ENCODE data around the gene MAP4K3. TPM values are rescaled to one million over a fixed set of nuclear protein-coding genes. Genes with fewer than 3 reads are reported as not detected.

The MAP4K3 gene
- total RNA-seq, 1 donor from 2014 or later, result 34.1 TPM

DNA sequence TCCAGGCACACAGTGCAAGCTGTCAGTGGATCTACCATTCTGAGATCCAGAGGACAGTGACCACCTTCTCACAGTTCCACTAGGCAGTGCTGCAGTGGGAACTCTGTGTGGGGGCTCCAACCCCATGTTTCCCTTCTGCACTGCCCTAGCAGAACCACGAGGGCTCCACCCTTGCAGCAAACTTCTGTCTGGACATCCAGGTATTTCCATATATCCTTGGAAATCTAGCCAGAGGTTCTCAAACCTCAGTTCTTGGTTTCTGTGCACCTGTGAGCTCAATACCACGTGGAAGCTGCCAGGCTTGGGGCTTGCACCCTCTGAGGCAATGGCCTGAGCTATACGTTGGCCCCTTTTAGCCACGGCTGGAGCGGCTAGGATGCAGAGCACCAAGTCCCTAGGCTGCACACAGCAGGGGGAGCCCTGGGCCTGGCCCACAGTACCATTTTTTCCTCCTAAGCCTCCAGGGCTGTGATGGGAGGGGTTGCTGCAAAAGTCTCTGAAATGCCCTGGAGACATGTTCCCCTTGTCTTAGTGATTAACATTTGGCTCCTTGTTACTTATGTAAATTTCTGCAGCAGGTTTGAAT, 77.5 kb downstream of the MAP4K3 start:
- intact Hi-C loops (cut with DNase I), result no loop called here
- no peak for DNase-seq (ENCODE audit: low spot score in 2 of 2)

DNA sequence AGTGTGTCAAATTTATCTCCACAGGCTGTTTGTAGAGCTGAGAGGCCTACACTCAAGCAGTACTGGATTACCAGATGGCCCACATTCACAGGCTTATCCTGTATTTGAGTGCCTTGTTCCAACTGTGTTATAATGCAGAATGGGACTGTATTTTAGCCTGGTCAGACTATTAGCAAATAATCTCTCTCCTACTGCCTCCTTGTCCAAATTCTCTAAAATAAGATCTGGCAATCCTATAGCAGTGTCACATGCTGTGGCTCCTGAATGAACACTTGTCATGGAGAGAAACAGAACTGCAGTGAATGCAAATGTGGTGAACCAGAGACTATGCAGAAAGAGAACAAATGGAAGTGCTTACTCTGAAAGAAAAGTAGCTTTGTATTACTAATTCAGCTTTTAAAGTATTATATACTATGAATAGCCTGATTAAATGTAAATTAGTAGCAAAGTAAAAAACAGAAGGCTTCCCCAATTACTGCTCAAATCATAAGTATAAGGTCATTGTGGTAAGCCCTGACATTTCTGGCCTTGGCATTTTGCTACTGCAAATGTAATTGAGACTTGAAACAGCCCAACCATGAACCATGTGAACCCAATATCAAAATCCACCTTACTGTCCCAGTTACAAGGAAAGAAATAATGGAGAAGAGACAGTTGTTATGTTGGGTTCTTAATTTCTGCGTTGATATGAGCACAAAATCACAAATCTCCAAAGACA, 80.0 kb downstream of the MAP4K3 start:
- Histone ChIP-seq H3K4me1 (no peaks in the 10 kb centered on the region), H3K36me3 (peaks cover 0 to 8% of the 10 kb centered on the region in 2 donors), H3K4me3 (no peak overlapping the region), H3K27me3 (no peaks in the 10 kb centered on the region), H3K27ac (no peak overlapping the region), H3K9me3 (peaks cover 11 to 15% of the 10 kb centered on the region in 2 donors)
- intact Hi-C loops (cut with DNase I), result no loop called here
- TF ChIP-seq, protein P1, sequence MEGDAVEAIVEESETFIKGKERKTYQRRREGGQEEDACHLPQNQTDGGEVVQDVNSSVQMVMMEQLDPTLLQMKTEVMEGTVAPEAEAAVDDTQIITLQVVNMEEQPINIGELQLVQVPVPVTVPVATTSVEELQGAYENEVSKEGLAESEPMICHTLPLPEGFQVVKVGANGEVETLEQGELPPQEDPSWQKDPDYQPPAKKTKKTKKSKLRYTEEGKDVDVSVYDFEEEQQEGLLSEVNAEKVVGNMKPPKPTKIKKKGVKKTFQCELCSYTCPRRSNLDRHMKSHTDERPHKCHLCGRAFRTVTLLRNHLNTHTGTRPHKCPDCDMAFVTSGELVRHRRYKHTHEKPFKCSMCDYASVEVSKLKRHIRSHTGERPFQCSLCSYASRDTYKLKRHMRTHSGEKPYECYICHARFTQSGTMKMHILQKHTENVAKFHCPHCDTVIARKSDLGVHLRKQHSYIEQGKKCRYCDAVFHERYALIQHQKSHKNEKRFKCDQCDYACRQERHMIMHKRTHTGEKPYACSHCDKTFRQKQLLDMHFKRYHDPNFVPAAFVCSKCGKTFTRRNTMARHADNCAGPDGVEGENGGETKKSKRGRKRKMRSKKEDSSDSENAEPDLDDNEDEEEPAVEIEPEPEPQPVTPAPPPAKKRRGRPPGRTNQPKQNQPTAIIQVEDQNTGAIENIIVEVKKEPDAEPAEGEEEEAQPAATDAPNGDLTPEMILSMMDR (IDR thresholded peaks at IDR 0.05), result no peak
- DNase-seq (ENCODE audit: low spot score in 2 of 2), result no peak

More for the DNA sequence above, 77.5 kb downstream of the MAP4K3 start:
- Histone ChIP-seq H3K36me3 (peaks cover 0 to 7% of the 10 kb centered on the region in 2 donors), H3K27me3 (no peaks in the 10 kb centered on the region), H3K9me3 (peaks cover 11 to 25% of the 10 kb centered on the region in 2 donors), H3K4me1 (no peaks in the 10 kb centered on the region), H3K27ac (no peak overlapping the region), H3K4me3 (no peak overlapping the region)
- TF ChIP-seq, protein P1 (IDR thresholded peaks at IDR 0.05), result no peak

DNA sequence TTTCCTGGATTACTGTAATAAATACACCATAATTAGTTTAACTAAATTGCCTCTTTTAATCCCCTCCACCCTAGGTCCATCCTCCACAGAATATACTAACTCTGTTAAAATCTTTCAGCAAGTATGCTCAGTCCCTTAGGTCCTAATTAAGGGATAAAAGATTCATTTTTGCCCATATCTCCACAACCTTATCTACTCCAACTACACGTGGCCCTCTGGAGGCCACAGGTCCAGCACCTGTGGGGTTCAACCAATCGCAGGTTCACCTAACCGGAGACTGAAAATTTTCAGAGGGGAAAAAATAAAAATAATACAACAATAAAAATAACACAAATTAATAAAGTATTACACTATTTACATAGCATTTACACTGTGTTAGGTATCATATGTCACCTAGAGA, 86.4 kb downstream of the MAP4K3 start:
- no peak for DNase-seq (ENCODE audit: low spot score in 2 of 2)
- no peak overlapping the region for H3K27ac ChIP-seq
- H3K4me1 ChIP-seq, result no peaks in the 10 kb centered on the region
- H3K4me3 ChIP-seq, result no peak overlapping the region
- H3K36me3 ChIP-seq, result peaks cover 0 to 5% of the 10 kb centered on the region in 2 donors
- no peaks in the 10 kb centered on the region for H3K9me3 ChIP-seq
- intact Hi-C loops (cut with DNase I), result no loop called here
- TF ChIP-seq, protein P1 (IDR thresholded peaks at IDR 0.05), result no peak
- H3K27me3 ChIP-seq, result no peaks in the 10 kb centered on the region

DNA sequence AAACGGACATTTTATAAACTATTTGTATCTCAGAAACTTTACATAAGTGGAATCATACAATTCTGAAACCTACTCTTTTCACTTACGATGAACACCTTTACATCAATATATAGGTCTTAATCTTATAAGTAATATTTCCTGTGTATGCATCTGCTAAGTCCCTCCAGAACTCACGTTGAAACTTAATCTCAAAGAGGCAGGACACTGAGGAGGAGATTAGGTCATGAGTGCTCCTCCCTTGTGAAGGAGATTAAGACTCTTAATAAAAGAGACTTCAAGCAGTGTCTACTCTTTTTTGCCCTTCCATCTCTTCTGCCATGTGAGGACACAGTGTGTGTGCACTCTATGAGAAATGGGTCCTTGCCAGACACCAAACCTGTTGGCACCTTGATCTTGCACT, 98.6 kb downstream of the MAP4K3 start:
- no peak overlapping the region for H3K4me3 ChIP-seq
- H3K9me3 ChIP-seq, result no peaks in the 10 kb centered on the region
- H3K27ac ChIP-seq, result no peak overlapping the region
- H3K27me3 ChIP-seq, result no peaks in the 10 kb centered on the region
- H3K36me3 ChIP-seq, result no peaks in the 10 kb centered on the region
- intact Hi-C loops (cut with DNase I), result no loop called here
- TF ChIP-seq, protein P1 (IDR thresholded peaks at IDR 0.05), result no peak
- H3K4me1 ChIP-seq, result no peaks in the 10 kb centered on the region
- no peak for DNase-seq (ENCODE audit: low spot score in 2 of 2)

DNA sequence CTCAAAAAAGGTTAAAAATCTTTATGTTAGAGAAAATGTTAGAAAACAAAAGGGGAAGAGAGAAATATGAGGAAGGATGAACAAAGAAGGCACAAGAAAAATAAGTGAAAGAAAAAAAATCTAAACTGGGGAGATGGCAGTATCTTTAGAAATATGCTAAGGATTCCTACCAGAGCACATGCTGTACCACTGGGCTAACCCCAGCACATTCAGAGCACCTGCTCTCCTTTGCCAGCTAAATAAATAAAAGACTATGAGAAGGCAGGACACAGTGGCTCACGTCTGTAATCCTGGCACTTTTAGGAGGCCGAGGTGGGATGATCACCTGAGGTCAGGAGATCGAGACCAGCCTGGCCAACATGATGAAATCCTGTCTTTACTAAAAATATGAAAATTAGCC, 101.2 kb downstream of the MAP4K3 start:
- intact Hi-C loops (cut with DNase I), result no loop called here
- no peak overlapping the region for H3K4me3 ChIP-seq
- no peaks in the 10 kb centered on the region for H3K36me3 ChIP-seq
- no peak for DNase-seq (ENCODE audit: low spot score in 2 of 2)
- H3K9me3 ChIP-seq, result no peaks in the 10 kb centered on the region
- no peak overlapping the region for H3K27ac ChIP-seq
- H3K27me3 ChIP-seq, result no peaks in the 10 kb centered on the region
- TF ChIP-seq, protein P1 (IDR thresholded peaks at IDR 0.05), result no peak
- H3K4me1 ChIP-seq, result no peaks in the 10 kb centered on the region
